ENCODE results near the gene TMEM109. TPM values are rescaled to one million over a fixed set of nuclear protein-coding genes. Genes with fewer than 3 reads are reported as not detected.

The TMEM109 gene
- total RNA-seq, 1 experiment from 2014 or later: 77.7 TPM

GRCh38 chr11:60942219-60942618, 28.3 kb downstream of the TMEM109 start:
- no peak for DNase-seq (ENCODE audit: low read depth)

DNA sequence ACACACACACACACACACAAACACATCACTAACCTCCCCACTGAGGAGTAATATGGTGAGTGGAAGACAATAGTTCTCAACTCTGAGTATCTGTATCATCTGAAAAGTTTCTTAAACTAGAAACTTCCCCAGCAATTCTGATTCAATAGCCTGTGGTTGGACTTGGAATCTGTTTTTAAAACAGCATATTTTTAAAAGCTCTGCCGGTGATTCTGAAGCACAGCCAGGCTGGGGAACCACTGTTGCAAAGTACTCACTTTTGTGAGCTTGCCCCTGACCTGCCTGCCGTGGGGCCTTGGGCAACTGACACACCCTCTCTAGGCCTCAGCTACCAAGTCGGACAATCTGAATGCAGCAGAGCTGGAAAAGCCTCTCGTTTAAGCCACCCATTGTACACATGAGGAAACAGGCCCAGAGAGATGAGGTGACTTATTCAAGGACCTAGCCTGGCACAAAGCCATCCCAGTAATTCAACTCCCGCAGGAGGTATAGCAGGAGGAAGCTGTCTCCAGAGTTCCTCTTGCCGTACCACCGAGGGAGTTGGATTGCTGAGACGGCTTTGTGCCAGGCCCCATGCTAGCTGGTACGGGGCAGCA, 29.1 kb downstream of the TMEM109 start:
- no peak for DNase-seq (ENCODE audit: low read depth)

- DNase-seq (ENCODE audit: low read depth): no peak
These were observed 30.7 kb downstream of the TMEM109 start for GRCh38 chr11:60944490-60945294.

DNA sequence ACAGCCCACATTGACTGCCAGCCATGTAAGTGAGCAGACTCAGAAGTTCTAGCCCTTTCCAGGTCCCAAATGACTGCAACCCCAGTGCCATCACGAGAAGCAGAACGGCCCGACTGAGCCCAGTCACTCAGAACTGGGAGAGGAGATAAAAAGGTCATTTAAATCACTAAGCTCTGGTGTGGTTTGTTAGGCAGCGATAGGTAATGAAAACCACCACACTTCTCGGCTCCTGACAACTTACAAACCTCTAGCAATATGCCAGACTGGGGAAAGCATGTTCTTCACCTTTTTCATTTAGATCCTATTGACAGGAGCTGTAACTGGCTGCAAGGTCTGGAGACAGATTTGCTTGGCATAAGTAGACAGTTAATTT, 31.3 kb downstream of the TMEM109 start:
- no peak for DNase-seq (ENCODE audit: low read depth)

DNA sequence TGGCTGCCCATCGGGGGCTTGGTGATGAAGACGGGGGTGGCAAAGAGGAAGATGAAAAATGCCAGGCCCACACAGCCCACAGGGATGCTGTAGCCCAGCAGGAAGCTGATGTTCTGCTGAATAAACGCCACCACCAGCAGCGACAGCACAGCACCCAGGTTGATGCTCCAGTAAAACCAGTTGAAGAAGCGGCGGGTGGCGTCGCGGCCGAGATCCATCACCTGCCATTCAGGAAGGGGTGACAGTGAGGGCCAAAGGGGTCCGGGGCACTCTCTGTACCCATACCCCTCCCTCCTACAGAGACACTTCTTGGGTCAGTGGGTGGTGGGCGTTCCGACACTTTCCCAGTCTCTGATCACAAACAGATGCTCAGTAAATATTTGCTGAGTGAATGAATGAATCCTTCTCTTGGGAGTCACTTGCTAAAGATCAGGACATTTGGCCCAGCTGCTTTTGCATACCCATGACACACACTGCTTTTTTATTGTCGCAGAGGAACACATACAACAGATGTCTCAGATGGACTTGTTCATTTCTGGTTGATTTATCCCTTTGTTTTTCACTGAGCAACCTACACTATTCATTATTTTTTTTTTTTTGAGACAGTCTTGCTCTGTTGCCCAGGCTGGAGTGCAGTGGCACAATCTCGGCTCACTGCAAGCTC, 32.8 kb downstream of the TMEM109 start:
- DNase-seq (ENCODE audit: low read depth): no peak

GRCh38 chr11:60947700-60948099, 33.7 kb downstream of the TMEM109 start:
- no peak for DNase-seq (ENCODE audit: low read depth)

DNA sequence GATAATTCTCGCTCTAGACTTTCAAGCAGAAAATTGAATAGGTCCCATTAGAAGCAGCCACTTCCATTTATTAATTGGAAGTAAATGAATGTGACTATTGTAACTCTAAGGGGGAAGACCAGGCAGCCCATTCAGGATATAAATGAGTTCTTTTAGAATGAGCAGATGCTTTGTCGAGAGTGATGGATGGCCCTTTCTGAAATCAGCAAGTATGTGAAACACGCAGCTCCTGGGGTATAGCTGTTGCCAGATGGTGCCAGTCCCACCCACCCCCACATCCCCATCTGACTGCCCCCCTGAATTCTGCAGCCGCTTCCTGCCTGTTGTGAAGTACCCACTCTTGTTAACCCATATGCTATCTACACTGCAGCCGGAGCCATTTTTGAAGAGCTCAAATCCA, 34.3 kb downstream of the TMEM109 start:
- DNase-seq (ENCODE audit: low read depth): no peak

GRCh38 chr11:60950024-60950423, 36.1 kb downstream of the TMEM109 start:
- DNase-seq (ENCODE audit: low read depth): no peak

DNA sequence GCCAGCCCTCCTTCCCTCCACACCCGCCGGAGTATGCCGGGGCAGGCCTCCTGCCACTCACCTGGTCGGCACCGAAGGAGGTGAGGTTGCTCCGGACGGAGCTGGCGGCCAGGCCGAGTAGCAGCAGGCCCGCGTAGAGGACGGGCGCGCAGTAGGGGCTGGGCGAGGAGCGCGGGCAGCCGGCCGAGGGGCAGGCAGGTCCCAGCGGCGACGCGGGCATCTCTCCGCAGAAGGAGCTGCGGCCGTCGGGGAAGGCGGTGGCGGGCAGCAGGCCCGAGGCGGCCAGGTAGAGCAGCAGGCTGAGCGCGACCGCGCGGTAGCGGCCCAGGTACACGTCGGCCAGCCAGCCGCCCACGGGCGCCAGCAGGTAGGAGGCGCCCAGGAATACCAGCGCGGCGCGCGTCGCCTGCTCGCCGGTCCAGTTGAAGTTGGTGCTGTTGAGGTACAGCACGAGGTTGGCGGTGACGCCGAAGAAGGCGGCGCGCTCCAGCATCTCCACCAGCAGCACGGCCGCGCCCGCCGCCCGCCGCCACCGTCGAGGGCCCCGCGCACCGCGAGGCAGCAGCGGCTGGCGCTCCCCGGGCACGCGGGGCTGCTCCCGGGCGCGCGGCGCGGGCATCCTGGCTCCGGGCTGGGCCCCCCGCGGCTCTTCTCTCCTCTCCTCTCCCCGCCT, 37.1 kb downstream of the TMEM109 start:
- no peak for DNase-seq (ENCODE audit: low read depth)

- no peak for DNase-seq (ENCODE audit: low read depth)
These were observed 37.6 kb downstream of the TMEM109 start for GRCh38 chr11:60951606-60951903.

GRCh38 chr11:60951904-60952741, 38.2 kb downstream of the TMEM109 start, which contains the start of gene SLC15A3:
SLC15A3 (minus strand) TSS chr11:60952176; CDS start chr11:60951551, 625 bp downstream.
- peak; percentile 70 for DNase-seq (ENCODE audit: low read depth)

- no peak for DNase-seq (ENCODE audit: low read depth)
These were observed 38.8 kb downstream of the TMEM109 start for GRCh38 chr11:60952742-60953170.

GRCh38 chr11:60953781-60954180, 39.8 kb downstream of the TMEM109 start:
- DNase-seq (ENCODE audit: low read depth): peak; percentile 56

DNA sequence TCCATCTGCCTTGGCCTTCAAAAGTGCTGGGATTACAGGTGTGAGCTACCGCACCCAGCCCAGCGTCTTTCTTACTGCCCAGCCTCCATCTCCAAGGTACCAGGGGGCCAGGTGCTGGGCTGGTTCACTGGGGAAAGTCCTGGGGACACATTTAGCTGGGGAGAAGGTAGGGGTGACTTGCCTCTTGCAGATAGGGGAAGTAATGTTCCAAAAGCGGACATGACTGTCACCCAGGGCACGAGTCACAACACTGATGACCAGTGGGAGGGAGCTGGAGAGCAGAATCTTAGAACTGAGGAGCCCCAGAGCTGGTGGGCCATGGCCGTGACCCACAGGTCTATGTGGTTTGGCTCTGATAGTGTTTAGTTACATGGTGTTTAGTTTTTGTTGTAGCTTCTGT, 40.5 kb downstream of the TMEM109 start:
- no peak for DNase-seq (ENCODE audit: low read depth)

DNA sequence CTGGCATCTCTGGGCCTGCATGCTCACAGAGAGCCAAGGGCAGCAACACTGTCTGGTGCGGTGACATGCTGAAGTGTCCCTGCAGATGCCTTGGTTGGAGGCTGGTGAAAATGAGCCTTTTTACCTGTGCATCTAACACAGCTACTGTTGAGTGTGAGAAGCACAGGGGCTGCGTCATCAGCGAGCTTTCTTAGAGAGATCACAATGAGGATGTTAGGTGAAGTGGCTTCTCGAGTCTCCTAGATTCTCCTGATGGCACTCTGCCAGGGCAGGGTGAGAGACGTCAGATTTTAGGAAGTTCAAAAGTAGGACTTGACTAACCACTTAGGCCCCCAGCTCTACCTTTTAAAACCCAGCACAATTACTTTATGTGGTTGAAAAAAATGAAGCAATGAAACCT, 41.6 kb downstream of the TMEM109 start:
- no peak for DNase-seq (ENCODE audit: low read depth)

GRCh38 chr11:60957188-60957587, 43.2 kb downstream of the TMEM109 start:
- DNase-seq (ENCODE audit: low read depth): peak; percentile 61

GRCh38 chr11:60959431-60959830, 45.5 kb downstream of the TMEM109 start:
- peak; percentile 55 for DNase-seq (ENCODE audit: low read depth)

- no peak for DNase-seq (ENCODE audit: low read depth)
These were observed 46.4 kb downstream of the TMEM109 start for GRCh38 chr11:60960405-60960804.

- DNase-seq (ENCODE audit: low read depth): no peak
These were observed 50.8 kb downstream of the TMEM109 start for GRCh38 chr11:60964801-60965200.

GRCh38 chr11:60966890-60967289, 52.9 kb downstream of the TMEM109 start:
- DNase-seq (ENCODE audit: low read depth): no peak

DNA sequence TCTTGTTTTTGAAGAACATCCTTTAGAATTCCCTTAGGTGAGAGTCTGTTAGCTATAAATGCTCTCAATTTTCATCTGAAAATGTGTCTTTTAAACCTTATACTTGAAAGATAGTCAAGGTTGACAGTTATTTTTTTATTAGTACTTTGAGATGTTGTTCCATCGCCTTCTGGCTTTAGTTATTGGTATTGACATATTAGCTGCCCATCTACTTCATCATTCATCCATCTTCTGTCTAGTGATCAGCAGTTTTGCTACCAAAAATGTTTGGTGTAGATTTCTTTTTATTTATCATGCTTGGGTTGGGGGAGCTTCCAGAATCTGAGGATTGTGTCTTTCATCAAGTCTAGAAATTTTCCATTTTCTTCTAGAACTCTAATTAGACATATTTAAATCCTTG, 54.3 kb downstream of the TMEM109 start:
- no peak for DNase-seq (ENCODE audit: low read depth)

DNA sequence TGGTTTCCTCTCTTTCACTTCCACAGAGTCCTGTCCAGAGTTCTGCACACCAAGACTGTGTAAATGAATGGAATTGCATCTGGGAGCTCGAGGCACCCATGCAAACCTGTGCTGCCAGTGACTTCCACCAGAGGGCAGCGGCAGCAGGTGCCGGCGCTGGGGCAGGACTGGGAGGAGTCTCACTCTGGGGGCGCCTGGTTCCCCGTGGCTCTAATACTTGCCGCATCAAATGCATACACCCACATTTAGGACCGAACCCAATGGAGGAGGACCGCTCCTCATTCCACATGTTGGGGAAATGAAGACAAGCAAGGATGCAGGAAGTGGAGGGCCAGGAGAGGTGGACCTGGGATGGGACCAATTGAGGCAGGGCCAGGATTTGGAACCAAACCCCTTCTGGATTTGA, 56.4 kb downstream of the TMEM109 start:
- peak; percentile 41 for DNase-seq (ENCODE audit: low read depth)

Measured in M059J (cell line).